Activated T-helper 1 cell treated with anti-CD3 and anti-CD28 coated beads, Interleukin-2, amount 50 U/mL, for 16 hours (primary cell): ENCODE data around the gene SYT7.

ENCODE experiments used
- DNase-seq, 2 donors: peaks; one replicate each; pipeline ENCODE4 v3.0.0-alpha.2; 2020; ENCODE audit warnings: low read depth in 1 of 2, low spot score in 1 of 2

SYT7 gene

GRCh38 chr11:61586792-61587430, 6.0 kb upstream of the SYT7 start:
- no peak for DNase-seq

- no peak for DNase-seq
These were observed 4.2 kb upstream of the SYT7 start for GRCh38 chr11:61585115-61585514.

- DNase-seq: no peak
These were observed 1.1 kb upstream of the SYT7 start for GRCh38 chr11:61581931-61582330.

GRCh38 chr11:61580271-61580888, 496 bp downstream of the SYT7 start:
- no peak for DNase-seq

GRCh38 chr11:61579676-61580270, 1.1 kb downstream of the SYT7 start:
- DNase-seq: no peak

GRCh38 chr11:61578819-61579675, 1.8 kb downstream of the SYT7 start:
- no peak for DNase-seq

DNA sequence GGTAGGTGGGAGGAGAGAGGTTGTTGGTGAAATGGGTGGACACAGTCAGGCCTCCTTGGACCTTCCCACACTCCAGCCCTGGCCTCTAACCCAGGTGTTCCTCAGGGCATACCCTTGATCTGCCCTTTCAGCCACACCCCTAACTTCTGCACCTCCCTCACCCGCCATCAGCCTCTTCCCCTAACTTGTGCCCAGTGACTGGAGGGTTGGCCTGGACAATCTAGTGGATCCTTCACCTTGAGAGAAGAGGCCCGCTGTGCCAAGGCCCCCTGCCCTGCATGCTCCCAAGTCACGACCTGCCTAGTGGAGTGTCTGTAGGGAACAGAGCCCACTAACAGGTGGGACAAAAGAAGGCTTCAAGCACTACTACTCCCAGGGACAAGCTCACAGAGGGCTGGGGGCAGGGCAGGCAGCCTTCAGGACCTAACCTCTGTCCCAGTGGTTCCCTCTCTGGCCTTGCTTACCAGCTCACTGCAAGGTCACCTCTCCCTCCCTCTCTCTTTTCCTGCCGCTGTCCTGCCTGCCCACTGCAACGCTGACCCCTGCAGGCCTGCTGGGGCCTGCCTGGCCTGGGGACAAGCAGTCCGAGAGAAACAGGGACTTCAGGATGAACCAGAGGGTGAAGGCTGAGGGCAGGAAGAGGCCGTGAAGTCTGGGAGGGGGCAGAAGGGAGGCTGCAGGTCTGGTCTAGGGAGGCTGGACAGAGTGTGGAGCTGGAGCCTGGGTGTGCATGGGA, 3.3 kb downstream of the SYT7 start:
- DNase-seq: no peak

DNA sequence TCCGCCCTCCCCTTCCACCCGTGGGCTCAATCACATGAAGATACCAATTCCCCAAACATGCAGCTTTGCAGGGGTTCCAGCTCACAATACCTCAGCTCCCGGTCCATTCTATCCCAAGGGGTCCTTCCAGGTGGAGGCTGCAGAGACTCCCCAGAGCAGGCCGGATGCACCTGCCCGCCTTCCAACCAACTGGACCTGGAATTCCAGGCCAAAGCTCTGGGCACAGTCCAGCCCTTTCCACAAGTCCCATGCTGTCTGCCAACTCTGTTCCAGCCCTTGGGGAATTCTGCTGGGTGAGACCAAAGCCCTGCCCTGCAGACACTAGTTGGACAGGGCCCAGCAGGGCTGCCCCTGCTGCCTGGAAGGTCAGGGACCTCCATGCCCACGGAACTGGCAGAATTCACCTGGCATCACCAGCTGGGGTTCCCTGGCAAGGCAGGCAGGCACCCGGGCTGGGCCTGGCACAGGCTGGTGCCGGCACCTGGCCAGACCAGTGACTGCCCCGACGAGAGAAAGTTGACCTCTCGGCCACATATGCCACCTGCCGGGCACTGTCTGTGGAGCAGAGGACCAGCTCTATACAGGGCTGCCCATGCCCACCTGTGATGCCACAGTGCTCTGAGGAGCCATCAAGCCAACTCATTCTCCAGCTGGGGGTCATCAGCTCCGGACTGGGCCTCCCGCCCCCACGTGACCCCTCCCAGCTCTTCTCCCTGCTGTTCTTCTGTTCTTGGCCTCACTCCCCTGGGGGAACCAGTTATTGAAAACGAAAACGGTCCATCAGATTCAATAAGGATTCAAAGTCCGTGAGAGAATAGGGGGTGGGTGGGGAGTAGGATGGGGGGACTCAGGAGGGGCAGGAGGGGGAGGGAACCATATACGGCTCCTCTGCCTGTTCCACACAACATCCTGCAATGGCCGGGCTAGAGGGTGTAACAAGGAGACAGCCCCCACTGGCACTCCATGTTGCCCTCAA, 4.7 kb downstream of the SYT7 start:
- no peak for DNase-seq

- DNase-seq: no peak
These were observed 6.3 kb downstream of the SYT7 start for GRCh38 chr11:61574611-61575010.

- no peak for DNase-seq
These were observed 8.0 kb downstream of the SYT7 start for GRCh38 chr11:61572913-61573312.

DNA sequence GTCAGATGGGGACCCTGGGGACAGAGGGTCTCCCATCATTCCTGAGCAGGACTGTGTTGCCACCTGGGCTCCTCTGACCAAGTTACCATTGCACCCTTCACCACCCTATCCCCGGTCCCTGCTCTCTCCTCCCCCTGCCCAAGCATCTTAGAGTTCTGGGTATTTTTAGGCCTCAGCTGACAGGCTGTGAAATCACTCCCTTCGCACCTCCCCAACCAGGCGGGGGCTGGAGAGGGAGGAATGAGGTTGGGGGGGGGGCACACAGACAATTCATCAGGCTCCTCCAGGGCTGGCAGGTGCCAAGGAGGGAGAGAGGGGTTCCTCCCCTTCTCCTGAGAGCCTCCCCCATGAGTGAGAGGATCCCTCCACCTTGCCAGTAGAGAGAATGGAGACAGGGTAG, 9.0 kb downstream of the SYT7 start:
- DNase-seq: no peak

- no peak for DNase-seq
These were observed 9.5 kb downstream of the SYT7 start for GRCh38 chr11:61571337-61571736.

- no peak for DNase-seq
These were observed 11.2 kb downstream of the SYT7 start for GRCh38 chr11:61569701-61570100.

- no peak for DNase-seq
These were observed 11.9 kb downstream of the SYT7 start for GRCh38 chr11:61569018-61569417.

DNA sequence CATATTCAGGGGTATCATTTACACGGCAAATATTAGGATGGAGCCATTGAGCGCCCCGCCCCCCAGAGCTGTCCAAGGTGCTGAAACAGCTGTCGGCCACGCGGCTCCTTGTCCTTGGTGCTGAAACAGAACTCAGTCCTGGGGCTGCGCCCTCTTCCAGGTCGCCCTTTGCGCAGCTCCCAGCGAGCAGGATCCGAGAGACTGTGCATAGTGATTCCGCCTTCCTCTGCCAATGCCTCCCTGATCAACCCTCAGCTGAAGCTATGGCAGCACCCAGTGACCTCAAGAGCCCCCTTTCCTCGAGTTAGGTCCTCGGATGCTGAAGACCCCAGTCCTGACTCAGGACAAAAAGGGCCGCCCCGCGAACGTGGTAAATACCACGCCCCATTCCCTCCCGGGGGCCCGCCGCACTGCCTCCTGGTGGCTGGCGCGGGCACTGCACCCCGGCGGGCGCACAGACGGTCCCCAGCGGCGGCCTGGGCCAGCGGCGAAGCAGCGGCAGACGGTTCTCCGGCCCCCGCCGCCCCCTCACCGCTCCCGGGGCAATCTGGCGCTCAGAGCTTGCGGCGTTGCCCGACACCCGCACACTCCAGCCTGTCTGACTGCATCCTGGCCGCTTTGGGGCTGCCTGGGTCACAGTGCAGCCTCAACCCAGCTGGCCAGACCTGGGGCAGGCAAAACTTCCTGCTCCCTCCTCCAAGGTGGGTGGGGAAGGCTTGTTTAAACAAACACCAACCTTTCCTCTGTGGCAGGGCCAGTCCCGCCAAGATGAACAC, 13.4 kb downstream of the SYT7 start:
- DNase-seq: peak; percentile 33 to 54

GRCh38 chr11:61564936-61565696, 15.8 kb downstream of the SYT7 start:
- no peak for DNase-seq

DNA sequence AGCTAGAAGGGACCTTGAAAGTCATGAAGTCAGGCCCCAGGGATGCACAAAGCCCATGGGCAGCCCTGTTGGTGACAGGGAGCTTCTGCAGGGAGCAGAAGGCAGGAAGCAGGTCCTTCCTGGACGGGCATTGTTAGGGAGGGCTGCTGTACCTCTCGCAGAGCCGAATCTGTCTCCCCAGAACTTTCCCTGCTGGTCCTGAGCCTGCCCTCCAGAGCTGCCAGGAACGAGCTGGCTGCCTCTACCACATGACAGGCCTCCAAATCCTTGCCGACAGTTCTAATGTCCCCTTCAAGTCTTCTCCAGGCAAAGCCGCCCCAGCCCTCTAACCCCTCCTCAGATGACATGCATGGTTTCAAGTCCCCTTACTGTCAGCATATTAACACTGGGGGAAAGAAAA, 20.1 kb downstream of the SYT7 start:
- no peak for DNase-seq

DNA sequence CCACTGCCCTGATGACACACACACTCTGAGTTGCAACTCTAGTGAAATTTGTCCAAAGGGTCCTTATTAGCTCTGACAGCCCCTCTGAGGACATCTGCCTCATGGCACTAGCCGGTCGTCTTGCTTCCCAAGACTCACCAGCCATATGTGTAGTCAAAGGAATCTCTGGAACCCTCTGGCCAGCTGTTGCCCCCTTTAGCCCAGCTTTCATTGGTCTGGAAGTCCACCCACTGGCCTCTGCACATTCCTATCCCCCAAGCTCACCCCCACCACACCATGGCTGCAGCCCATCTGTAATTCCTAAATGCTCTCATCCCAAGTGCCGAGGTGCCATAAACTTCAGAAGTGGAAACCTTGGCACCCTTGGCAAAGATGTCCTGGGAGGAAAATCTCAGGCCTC, 24.3 kb downstream of the SYT7 start:
- no peak for DNase-seq

DNA sequence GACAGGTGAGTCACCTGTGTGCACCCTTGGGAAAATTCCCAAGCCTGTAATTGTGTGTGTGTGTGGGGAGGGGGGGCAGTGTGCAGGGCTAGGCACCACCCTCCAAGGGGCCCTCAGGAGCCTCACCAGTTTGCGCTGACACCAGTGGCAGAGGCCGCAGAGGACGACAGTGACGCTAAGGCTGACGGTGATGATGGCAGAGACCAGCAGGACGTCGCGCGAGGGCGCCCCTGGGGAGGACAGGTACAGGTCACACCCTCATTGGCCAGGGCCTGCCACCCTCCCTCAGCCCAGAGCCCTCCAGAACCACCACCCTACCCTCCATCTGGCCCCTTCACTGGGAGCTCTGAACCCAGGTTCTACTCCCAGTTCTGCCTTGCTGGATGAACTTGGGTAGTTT, 24.9 kb downstream of the SYT7 start:
- no peak for DNase-seq
